ENCODE measurements around the gene KRT12.

Gene KRT12

GRCh38 chr17:40844671-40845107 is 22.3 kb downstream of the KRT12 start:
- DNase-seq (ENCODE audit: low read depth in 2 of 2), result no peak

- DNase-seq (ENCODE audit: low read depth in 2 of 2), result no peak
Measured at GRCh38 chr17:40843242-40843641, 23.8 kb downstream of the KRT12 start.

GRCh38 chr17:40841246-40841645 is 25.8 kb downstream of the KRT12 start:
- DNase-seq (ENCODE audit: low read depth in 2 of 2), result no peak

- no peak for DNase-seq (ENCODE audit: low read depth in 2 of 2)
Measured at GRCh38 chr17:40839194-40839593, 27.8 kb downstream of the KRT12 start.

GRCh38 chr17:40836020-40836419 is 31.0 kb downstream of the KRT12 start:
- no peak for DNase-seq (ENCODE audit: low read depth in 2 of 2)

- no peak for DNase-seq (ENCODE audit: low read depth in 2 of 2)
Measured at GRCh38 chr17:40833882-40834281, 33.1 kb downstream of the KRT12 start.

- no peak for DNase-seq (ENCODE audit: low read depth in 2 of 2)
Measured at GRCh38 chr17:40832840-40833239, 34.2 kb downstream of the KRT12 start.

- no peak for DNase-seq (ENCODE audit: low read depth in 2 of 2)
Measured at GRCh38 chr17:40830085-40830776, 36.8 kb downstream of the KRT12 start.

- no peak for DNase-seq (ENCODE audit: low read depth in 2 of 2)
Measured at GRCh38 chr17:40828454-40829044, 38.5 kb downstream of the KRT12 start.

- no peak for DNase-seq (ENCODE audit: low read depth in 2 of 2)
Measured at GRCh38 chr17:40827746-40828453, 39.1 kb downstream of the KRT12 start.

GRCh38 chr17:40825599-40825998 is 41.4 kb downstream of the KRT12 start:
- no peak for DNase-seq (ENCODE audit: low read depth in 2 of 2)

- no peak for DNase-seq (ENCODE audit: low read depth in 2 of 2)
Measured at GRCh38 chr17:40824015-40824832, 42.8 kb downstream of the KRT12 start.

- no peak for DNase-seq (ENCODE audit: low read depth in 2 of 2)
Measured at GRCh38 chr17:40822132-40822812, 44.8 kb downstream of the KRT12 start, which contains the start of gene KRT10. Gene KRT10 (minus strand): TSS chr17:40822614. CDS start chr17:40822585, 29 bp downstream.

GRCh38 chr17:40821536-40821935 is 45.5 kb downstream of the KRT12 start:
- no peak for DNase-seq (ENCODE audit: low read depth in 2 of 2)

GRCh38 chr17:40820228-40820838 is 46.7 kb downstream of the KRT12 start:
- DNase-seq (ENCODE audit: low read depth in 2 of 2), result no peak

GRCh38 chr17:40819528-40820125 is 47.4 kb downstream of the KRT12 start:
- no peak for DNase-seq (ENCODE audit: low read depth in 2 of 2)

GRCh38 chr17:40818733-40819527 is 48.1 kb downstream of the KRT12 start:
- DNase-seq (ENCODE audit: low read depth in 2 of 2), result peak; percentile 68 to 74

GRCh38 chr17:40818343-40818732 is 48.7 kb downstream of the KRT12 start:
- DNase-seq (ENCODE audit: low read depth in 2 of 2), result no peak

- DNase-seq (ENCODE audit: low read depth in 2 of 2), result no peak
Measured at GRCh38 chr17:40817103-40817682, 49.8 kb downstream of the KRT12 start.

Measured in stimulated activated CD8-positive, alpha-beta memory T cell treated with anti-CD3 and anti-CD28 coated beads, Interleukin-2, amount 100 ng/mL, for 48 hours (primary cell).